LoVo (cell line): ENCODE data around the gene UACA.

Source experiments
- DNase-seq: peaks from one replicate; pipeline ENCODE4 v3.0.0-alpha.2; 2016; ENCODE audit warnings: low spot score

The UACA gene

GRCh38 chr15:70783041-70783440 is 19.7 kb upstream of the UACA start:
- DNase-seq: no peak

GRCh38 chr15:70781236-70781635 is 17.9 kb upstream of the UACA start:
- peak; percentile 82 for DNase-seq

GRCh38 chr15:70778258-70779076 is 15.1 kb upstream of the UACA start:
- no peak for DNase-seq

- DNase-seq: no peak
Measured at GRCh38 chr15:70777170-70777926, 14.0 kb upstream of the UACA start.

GRCh38 chr15:70775160-70775559 is 11.8 kb upstream of the UACA start:
- no peak for DNase-seq

GRCh38 chr15:70772402-70772801 is 9.0 kb upstream of the UACA start:
- DNase-seq: no peak

GRCh38 chr15:70770863-70771262 is 7.5 kb upstream of the UACA start:
- no peak for DNase-seq

GRCh38 chr15:70768257-70768883 is 5.0 kb upstream of the UACA start:
- no peak for DNase-seq

GRCh38 chr15:70767667-70768066 is 4.3 kb upstream of the UACA start:
- no peak for DNase-seq

GRCh38 chr15:70766597-70766996 is 3.2 kb upstream of the UACA start:
- DNase-seq: no peak

GRCh38 chr15:70765504-70766281 is 2.3 kb upstream of the UACA start:
- DNase-seq: no peak

- no peak for DNase-seq
Measured at GRCh38 chr15:70763950-70764730, 782 bp upstream of the UACA start.

GRCh38 chr15:70762469-70763119 is 764 bp downstream of the UACA start:
- peak; percentile 65 for DNase-seq

GRCh38 chr15:70761931-70762468 is 1.4 kb downstream of the UACA start:
- DNase-seq: no peak

GRCh38 chr15:70761046-70761445 is 2.3 kb downstream of the UACA start:
- no peak for DNase-seq

- DNase-seq: no peak
Measured at GRCh38 chr15:70758790-70759462, 4.4 kb downstream of the UACA start.

GRCh38 chr15:70757627-70758026 is 5.7 kb downstream of the UACA start:
- no peak for DNase-seq

GRCh38 chr15:70754862-70755261 is 8.5 kb downstream of the UACA start:
- no peak for DNase-seq

- no peak for DNase-seq
Measured at GRCh38 chr15:70753101-70753829, 10.1 kb downstream of the UACA start.
